OCI-LY3 (cell line): ENCODE data around the gene CPOX.

Source experiments
- CTCF ChIP-seq: fragments of 200-600, 300-600 bp; sonication (generic); IDR thresholded peaks from 2 replicates; pipeline ENCODE4 v1.5.1; 2014; ENCODE audit warnings: antibody characterized with exemption, low read length, low read depth
- EZH2phosphoT487 ChIP-seq: fragments of 200-600 bp; shearing (Covaris generic); IDR thresholded peaks from 2 replicates; pipeline ENCODE4 v1.6.1; 2018; ENCODE audit warnings: antibody characterized with exemption, mixed run types, low read depth

GRCh38 chr3:98599647-98600411, 6.4 kb upstream of the CPOX start:
- TF ChIP-seq CTCF: no peak
- no peak for TF ChIP-seq EZH2phosphoT487
